Stimulated activated CD8-positive, alpha-beta memory T cell treated with anti-CD3 and anti-CD28 coated beads, Interleukin-4, amount 100 ng/mL, for 48 hours (primary cell): ENCODE data around the gene KDM1B.

ENCODE experiments used
- DNase-seq: peaks from one replicate; pipeline ENCODE4 v3.0.0-alpha.2; 2020

Gene KDM1B

DNA sequence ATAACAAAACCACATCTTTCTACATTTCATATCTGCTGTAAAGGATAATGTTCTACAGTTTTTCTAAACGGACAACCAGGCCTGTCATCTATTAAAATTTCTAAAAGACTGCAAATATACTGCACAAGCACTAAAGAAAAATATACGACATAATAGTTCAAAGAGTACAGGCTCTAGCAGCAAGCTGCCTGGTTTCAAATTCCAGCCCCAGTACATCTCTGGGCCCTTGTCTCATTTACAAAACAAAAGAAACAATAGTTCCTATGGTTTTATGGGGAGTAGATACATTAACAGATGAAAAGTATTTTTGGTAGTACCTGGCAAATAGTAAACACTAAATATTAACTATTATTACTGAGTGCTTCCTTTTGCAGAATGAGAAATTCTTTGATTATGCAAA, 85.0 kb downstream of the KDM1B start:
- no peak for DNase-seq

DNA sequence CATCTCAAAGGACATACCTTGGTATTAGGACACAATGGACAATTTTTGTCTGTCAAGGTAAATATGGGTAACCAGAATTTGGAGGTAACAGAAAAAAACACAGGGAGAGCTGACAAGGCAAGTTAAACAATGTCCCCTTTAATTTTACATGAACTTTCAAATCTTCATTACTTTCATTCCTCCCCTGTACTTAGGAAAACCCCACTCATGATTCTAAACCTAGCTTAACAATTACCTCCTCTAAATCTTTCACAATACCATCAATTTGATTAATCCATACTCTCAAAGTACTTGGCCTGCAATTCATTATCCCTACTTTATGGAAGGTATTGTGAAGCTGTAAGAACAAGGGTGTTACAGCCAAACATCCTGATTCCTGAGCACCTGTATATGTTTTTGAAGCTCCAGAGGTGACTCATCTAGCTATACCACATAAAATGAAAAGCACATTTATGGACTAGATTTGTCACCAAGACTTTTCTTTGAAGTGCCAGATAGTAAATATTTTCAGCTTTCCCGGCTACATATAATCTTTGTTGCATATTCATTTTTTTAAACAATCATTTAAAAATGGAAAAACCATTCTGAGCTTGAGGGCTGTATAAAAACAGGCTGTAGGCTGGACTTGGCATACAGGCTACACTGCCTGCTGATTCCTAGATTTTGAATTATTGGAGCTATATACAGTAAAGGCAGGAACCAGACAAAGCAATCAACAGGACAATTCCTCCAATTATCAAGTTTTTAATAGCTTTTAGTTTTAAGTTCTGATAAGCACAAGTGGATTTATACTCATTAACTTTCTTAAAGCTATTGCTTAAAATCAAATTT, 86.2 kb downstream of the KDM1B start:
- DNase-seq: no peak

DNA sequence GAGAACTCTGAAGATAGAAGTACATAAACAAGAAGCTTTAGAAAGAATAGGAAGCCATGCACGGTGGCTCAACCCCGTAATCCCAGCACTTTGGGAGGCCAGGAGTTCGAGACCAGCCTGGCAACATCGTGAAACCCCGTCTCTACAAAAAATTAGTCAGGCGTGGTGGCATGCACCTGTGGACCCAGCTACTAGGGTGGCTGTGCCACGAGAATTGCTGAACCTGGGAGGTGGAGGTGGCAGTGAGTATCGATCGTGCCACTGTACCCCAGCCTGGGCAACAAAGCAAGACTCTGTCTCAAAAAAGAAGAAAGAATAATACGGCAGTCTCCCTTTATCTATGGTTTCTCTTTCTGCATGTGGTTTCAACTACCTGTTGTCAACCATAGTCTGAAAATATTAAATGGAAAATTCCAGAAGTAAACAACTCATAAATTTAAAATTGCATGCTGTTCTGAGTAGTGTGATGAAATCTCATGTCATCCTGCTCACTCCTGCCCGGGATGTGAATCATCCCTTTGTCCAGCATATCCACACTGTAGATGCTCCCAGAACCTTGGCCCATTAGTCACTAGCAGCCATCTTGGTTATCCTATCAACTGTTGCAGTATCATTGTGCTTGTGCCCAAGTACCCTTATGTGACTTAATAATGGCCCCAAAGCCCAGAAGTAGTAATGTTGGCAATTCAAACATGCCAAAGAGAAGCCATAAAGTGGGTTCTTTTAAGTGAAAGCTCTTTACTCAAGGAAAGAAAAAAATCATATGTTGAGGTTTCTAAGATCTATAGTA, 87.0 kb downstream of the KDM1B start:
- DNase-seq: no peak

DNA sequence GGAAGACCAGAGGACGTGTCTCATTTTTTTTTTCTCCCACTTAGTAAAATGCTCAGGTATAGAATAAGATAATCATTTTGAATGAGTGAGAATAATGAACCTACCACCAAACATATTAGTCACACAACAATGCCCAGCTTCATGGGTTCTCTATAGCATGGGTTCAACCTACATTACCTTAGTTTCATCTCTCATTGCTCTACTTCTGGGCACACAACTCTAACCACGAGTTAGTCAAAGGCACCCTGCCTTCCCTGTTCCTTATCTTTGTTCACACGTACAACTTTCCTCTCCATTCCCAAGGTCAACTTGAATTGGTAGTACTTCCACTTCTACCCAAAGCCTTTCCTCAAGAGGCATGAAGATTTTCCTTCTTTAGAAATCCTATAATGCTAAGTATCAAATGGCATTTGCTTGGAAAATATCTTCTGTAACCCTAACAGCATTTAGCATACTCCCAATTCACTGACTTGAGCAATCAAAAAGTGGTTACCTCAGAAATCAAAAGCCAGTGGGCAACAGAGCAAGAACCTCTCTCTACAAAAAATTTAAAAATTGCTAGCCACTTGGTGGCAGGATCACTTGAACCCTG, 88.2 kb downstream of the KDM1B start:
- DNase-seq: no peak

DNA sequence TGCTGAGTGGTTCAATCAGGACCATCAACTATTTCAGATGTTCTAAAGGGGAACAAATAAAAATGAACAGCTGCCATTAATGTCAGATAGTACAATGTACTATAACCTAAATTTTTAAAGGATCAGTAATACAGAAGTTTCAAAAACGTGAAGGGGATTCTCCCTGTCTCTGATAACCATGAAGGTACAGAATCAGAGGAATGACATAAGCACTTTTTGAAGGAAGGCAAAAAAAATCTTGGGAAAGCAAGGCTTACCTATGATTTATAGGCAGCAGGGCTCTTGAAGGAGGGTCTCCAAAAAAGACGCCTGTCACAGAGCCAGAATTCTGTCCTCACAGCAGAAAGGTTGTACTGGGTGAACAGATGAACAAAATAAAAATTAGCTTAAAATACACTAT, 89.0 kb downstream of the KDM1B start:
- no peak for DNase-seq

DNA sequence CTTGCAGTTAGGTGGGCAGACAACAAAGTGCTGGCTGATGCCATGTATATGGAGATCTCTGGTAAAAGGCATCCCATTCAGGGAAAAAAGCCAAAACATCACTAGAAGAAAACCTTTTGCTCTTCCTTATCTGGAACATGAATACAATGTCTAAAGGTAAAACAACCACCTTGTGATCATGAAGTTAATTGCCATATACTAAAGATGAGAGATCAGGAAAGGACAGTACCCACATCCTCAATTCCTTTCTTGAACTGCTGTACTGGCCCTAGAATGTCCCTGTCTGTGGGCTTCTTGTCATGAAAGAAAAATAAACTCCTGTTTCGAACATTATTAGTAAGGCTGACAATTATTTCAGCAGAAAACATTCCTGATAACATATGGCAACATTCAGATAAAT, 89.9 kb downstream of the KDM1B start:
- DNase-seq: no peak

DNA sequence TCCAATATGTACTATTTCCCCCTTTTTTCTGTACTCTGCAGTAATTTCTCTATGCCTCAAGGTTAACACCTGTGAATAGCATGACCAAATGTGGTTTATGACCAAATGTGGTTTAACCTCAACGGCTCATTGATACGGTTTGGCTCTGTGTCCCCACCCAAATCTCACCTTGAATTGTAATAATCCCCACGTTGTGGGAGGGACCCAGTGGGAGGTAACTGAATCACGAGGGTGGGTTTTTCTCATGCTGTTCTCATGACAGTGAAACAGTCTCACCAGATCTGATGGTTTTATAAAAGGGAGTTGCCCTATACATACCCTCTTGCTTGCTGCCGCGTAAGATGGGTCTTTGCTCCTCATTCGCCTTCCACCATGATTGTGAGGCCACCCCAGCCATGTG, 90.4 kb downstream of the KDM1B start:
- peak; percentile 67 for DNase-seq

DNA sequence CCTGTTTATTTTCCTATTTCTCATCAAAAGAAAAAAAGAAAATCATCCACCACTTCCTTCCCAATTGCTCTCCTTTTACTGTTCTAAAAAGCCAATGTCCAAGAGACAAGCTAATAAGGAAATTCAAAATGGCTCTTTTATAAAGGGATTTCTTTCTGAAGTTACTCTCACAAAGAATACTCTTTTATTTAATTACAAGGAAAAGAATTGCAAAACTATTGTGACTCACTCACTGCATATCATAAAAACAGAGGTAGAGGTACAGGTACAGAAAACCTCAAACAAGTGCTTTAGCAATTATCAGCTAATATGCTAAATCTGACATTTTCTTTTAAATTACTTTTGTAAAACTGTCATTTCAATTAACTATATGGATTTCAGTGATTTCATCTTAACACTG, 91.0 kb downstream of the KDM1B start:
- no peak for DNase-seq

DNA sequence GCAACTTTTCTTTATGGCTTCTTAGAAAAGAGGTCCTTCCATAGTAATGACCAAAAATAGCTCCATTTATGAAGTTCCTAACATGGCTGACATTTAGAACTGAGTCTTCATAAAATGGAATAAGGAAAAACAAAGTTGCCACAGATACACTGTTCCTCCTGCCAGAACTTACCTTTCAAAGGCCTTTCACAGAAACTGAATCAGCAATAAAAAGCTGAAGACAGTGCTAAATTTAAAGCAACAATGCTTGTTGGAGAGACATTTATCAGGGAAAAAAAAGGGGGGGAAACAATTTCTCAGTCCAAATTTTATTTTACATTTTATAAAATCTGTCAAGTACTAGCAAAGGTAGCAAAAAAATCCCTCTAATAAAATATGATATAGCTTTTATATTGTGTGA, 91.8 kb downstream of the KDM1B start:
- DNase-seq: no peak

DNA sequence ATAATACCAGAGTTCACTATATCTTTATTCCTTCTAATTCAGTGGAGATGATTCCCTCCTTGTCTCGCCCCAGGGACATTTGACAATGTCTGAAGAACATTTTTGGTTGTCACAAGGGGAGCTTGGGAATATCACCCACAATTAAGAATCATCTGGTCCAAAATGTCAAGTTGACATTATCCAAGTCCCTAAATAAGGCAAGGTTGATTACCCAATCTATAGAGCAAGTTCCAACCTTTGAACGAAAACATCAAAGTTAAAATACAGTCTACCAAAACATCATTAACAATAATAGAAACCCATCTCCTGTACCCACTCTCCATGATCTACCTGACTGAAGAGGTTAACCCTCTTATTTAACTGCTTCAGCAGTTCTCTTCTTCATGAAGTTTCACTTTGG, 93.5 kb downstream of the KDM1B start:
- DNase-seq: no peak

DNA sequence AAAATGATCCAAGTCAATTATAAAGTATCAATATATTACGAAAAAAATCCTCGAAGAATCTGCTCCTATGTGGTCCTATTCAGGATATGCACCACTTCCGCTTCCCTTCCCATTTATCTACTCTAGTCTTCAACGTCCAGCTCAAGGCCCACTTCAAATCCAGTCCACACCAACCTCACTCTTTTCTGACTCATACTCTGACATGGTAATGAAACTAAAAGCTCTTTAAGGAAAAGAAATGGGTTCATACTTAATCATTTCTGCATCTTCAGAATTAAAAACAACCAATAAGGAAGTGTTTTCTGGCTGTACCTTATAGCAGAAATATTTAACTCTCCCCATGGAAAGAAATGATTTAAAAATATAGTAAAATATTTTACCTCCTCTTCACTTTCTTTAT, 94.0 kb downstream of the KDM1B start:
- no peak for DNase-seq

DNA sequence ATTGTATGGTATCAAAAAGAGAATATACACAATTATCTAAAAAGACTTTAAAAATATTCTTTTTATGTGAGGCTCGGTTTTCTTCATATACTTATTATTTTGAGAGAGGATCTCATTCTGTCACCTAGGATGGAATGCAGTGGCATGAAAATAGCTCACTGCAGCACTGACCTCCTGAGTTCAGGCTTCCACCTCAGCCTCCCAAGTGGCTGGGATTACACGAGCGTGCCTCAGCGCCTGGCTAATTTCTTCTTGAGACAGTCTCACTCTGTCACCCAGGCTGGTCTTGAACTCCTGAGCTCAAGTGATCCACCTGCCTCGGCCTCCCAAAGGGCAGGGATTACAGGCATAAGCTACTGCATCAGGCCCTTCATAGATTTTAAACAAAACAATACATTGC, 98.4 kb downstream of the KDM1B start:
- DNase-seq: no peak

DNA sequence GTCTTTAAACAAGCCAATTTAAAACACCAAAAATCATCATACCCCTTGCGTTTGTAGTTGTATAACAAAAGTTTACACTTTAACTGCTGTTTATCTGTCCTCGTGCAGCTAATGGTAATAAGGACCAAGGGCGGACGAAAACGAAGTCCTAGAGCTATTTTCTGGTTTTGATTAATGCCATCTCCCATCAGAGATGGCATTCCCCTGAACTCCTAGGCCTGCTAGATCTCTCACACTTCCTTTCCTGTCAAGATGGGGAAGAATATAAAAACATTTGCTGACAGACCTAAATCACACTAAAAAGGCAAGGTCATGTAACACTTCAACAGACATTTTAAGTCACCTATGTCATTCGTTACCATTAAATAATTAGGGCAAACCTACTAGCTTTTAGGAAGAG, 99.6 kb downstream of the KDM1B start:
- no peak for DNase-seq

DNA sequence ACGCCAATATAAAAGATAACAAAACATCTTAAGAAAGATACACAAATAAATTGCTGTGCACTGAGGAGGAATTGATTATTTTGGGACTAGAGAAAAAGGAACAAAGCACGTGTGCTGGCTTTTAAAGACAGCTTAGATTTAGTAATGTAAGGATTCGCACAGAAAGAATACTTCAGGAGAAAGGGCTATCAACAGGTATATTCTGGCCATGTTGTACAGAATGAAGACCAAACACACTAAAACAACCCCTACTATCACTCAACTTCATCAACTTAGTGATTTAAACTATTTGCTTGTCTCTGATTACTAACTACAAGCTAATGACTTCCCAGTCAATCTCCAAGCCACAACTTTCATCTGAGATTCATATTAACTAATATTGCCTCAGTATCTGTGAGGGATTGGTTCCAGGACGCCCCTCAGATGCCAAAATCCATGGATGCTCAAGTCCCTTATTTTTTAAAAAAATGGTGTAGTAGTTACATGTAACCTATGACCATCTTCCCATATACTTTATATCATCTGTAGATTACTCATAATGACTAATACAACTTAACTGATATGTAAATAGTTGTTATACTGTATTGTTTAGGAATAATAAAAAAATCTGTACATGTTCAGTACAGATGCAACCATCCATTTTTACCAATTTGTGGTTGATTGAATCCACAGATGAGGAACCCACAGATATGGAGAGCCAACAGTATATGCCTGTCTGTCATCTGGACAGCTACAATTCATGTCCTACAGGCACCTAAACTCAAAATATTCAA, 104.6 kb downstream of the KDM1B start:
- DNase-seq: no peak

DNA sequence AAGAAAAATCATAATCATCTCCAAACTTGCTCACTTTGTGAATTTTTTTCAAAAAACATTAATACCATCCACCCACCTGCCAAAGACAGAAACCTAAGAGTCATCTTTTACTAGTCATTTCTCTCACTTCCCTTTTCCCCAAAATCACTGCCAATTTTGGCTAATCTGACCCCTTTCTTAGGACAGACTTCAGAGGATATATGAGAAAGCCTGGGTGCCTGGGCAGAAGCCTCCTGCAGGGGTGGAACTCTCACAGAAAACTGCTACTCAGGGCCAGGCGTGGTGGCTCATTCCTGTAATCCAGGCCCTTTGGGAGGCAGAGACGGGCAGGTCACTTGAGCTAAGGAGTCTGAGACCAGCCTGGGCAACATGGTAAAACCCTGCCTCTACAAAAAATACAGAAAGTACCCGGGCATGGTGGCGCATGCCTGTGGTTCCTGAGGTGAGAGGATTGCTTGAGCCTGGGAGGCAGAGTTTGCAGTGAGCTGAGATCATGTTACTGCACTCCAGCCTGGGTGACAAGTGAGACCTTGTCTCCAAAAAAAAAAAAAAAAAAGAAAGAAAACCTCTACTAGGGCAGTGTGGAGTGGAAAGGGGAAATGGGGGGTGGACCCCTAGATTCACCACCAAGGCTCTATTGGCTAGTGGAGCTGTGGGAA, 105.4 kb downstream of the KDM1B start:
- DNase-seq: peak; percentile 56

DNA sequence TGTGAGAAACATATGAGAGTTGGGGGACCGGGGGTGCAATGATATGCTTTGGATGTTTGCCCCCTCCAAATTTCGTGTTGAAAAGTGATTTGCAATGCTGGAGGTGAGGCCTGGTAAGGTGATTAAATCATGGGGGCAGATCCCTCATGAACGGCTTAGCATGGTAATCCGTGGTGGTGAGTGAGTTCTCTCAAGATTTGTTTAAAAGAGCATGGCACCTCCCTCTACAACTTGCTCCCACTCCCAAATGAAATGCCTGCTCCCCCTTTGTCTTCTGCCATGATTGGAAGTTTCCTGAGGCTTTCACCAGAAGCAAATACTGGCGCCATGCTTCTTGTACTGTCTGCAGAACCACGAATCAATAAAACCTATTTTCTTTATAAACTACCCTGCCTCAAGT, 106.7 kb downstream of the KDM1B start:
- no peak for DNase-seq

DNA sequence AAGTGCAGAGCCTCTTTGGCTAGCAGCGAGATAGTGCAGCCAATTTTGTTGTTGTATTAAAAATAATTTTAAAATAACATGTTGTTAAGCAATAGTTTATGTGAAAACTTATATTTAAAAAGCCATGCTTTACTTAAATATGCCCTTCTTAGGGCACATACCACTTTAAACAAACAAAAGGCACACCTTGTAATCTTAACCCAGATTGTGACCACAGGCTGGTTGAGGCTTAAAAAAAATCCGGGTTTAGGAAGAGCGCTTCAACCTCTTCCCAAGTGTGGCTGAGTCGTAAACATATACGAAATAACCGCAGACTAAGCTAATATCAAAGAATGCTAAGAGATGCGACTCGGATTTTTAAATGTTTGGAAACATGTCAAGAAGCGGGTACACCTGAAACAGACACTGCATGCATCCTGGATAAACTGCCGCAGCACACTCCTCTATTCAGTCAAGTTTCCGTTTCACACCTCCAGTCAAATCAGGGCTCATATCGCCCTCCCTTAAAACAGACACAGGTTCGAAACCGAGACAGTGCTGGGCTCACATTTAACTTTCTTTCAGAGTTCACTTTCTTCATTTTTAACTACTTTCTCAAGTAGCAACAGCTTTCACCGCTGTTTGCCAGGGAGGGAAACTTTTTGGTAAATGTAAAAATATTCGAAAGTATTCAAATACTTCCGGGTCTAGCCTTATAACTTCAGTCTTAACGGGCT, 107.6 kb downstream of the KDM1B start:
- peak; percentile 61 for DNase-seq

DNA sequence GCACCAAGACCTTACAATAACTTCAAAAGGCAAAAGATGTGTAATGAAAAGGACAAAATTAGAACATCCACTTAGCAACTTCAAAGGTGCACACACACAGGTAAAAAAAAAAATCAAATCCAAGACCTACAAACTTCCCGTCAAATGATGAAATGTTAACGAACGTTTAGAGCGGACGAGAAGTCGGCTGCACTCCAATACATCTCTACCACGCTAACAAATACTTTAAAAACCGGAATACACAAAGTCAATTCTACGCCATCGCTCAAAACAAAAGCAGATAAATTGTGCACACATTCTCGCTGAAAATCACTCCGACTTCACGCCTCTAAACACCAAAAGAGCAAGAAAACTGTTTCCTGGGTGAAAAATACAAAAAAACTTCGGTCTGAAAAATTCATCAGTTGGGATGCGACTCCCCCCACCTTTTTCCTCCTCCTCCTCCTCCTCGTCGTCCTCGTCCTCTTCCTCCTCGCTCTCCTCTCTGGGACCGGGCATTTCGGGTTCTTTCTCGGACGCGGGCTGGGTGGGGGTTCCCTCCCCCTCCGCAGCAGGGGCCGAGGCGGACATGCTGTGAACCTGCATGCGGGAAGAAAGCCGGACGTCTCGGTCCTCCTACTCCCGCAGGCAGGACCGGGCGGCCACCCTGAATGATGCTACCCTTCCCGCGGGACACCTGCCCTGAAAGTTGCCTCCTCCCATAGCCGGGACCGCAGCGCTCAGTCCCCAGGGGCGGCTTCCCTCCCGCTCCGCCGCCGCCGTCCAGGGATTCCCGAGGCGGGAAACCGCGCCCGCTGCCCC, 108.4 kb downstream of the KDM1B start:
- peak; percentile 52 for DNase-seq

DNA sequence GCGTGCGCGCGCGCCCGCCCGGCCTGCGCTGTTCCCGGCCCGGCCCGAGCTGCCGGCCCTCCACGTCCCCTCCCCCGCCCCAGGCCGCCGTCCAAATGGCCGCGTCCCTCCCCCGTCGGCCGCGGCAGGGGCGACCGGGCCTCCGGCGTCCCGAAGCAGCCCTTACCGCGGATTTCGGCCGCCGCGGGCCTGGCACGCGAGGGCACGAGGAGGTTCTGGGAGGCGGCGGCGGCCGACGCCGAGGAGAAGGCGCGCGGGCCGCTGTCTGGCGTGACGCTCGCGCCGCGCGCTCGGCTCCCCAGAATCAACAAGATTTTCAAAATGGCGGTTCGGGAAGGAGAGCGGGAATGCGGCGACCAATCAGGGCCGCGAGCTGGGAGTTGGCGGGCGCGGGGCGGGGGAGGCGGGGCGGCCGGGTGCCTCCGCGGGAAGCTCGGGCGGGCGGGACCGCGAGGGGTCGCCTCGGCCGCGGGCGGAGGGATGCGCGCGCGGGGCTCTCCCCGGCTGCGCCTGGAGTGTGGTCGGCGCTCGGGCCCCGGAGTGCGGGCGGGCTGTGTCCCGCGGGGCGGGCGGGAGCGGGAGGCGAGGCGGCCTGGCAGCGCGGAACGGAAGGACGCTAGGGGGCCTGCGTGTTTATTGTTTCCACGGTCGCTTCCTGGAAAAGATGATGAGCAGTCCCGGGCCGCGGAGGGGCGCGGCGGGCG, 109.1 kb downstream of the KDM1B start, which contains the start of gene DEK:
DEK (minus strand) TSS at position 312 of the 704 bp plus-strand sequence. CDS start 543 bp downstream, outside the sequence.
- DNase-seq: peak; percentile 88

DNA sequence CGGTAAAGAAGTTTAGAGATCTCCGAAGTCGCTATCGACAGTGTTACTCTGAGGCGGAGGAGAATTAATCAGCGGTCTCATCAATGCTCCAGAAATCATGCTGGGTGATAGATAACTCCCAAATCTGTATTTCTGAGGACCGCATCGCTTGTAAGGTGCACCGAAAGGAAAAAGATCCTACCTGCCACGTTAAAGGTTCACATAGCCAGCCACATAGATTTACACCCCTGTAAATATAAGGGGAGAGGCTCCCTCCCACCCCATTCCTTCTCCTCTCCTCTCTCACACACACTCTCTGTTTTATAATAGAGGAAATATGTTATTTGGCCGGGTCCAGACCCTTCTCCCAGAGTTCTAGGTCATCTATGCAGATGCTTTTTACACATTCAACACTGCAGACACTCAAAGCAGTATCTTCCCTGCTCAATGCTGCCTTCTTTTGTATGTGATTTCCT, 109.7 kb downstream of the KDM1B start:
- DNase-seq: no peak
